CD4-positive, alpha-beta T cell (primary cell): ENCODE data around the gene COG5. TPM values are rescaled to one million over a fixed set of nuclear protein-coding genes. Genes with fewer than 3 reads are reported as not detected.
"Not testable (repeated sequence)": the region's sequence is repeated elsewhere in the genome, so short reads cannot be mapped to it uniquely, and the experiment has no call there.

ENCODE experiments used
- ATAC-seq: fragments of 200-7000 bp; cut with Tn5 transposase; one replicate; pipeline ENCODE4 v1.10.0; 2022; ENCODE audit warnings: mild to moderate bottlenecking; ENCODE audit not compliant: poor library complexity
- CTCF ChIA-PET: fragments of 350-600 bp; sonication (Branson Sonifier 250); formaldehyde crosslinking; loops from one replicate; lab custom pipeline; 2021; ENCODE audit warnings: antibody characterized with exemption, inconsistent platforms; lab: Charles Lee
- POLR2A ChIA-PET: fragments of 350-600 bp; sonication (Branson Sonifier 250); formaldehyde crosslinking; loops from one replicate; lab custom pipeline; 2021; ENCODE audit warnings: antibody characterized with exemption, inconsistent platforms; lab: Charles Lee
- DNase-seq, 14 experiments: peaks; one replicate each; pipeline ENCODE4 v3.0.0-alpha.2; 2013 to 2020; ENCODE audit warnings: mixed read lengths in 2 of 14
- H3K27ac ChIP-seq, 2 donors: one replicate each; pipeline versions ENCODE4 v1.5.1 to v1.7.0; 2013; ENCODE audit warnings: low read length in 2 of 2, low read depth in 1 of 2, mild to moderate bottlenecking in 1 of 2
- H3K27me3 ChIP-seq, 2 experiments: 1 replicate in 1 of 2; 2 replicates in 1 of 2; pipeline versions ENCODE4 v1.6.1 to v1.7.0; 2013; ENCODE audit warnings: low read length in 2 of 2, control low read depth in 1 of 2, mild to moderate bottlenecking in 1 of 2, moderate library complexity in 1 of 2; ENCODE audit not compliant: insufficient read depth in 2 of 2, control insufficient read depth in 1 of 2
- H3K36me3 ChIP-seq: one replicate; pipeline ENCODE4 v1.6.1; 2013; ENCODE audit warnings: low read length, control low read depth; ENCODE audit not compliant: insufficient read depth
- H3K4me1 ChIP-seq: one replicate; pipeline ENCODE4 v1.6.1; 2013; ENCODE audit warnings: low read length, control low read depth; ENCODE audit not compliant: insufficient read depth
- H3K4me3 ChIP-seq: one replicate; pipeline ENCODE4 v1.5.1; 2013; ENCODE audit warnings: mild to moderate bottlenecking, low read length, moderate library complexity
- H3K9me3 ChIP-seq, 2 experiments: 1 replicate in 1 of 2; 2 replicates in 1 of 2; pipeline versions ENCODE4 v1.6.1 to v1.7.0; 2013; ENCODE audit warnings: low read length in 2 of 2, mild to moderate bottlenecking in 2 of 2, control low read depth in 1 of 2, moderate library complexity in 1 of 2; ENCODE audit not compliant: control insufficient read depth in 1 of 2, insufficient read depth in 1 of 2
- H3K27ac Mint-ChIP-seq: one replicate; pipeline ENCODE4 v1.8.0; 2020; ENCODE audit warnings: mixed read lengths
- H3K27me3 Mint-ChIP-seq: one replicate; pipeline ENCODE4 v1.8.0; 2021; ENCODE audit warnings: mixed read lengths
- H3K36me3 Mint-ChIP-seq: one replicate; pipeline ENCODE4 v1.8.0; 2021; ENCODE audit warnings: low read depth, mixed read lengths
- H3K4me1 Mint-ChIP-seq: one replicate; pipeline ENCODE4 v1.8.0; 2021; ENCODE audit warnings: low read depth, mixed read lengths
- H3K4me3 Mint-ChIP-seq: one replicate; pipeline ENCODE4 v1.8.0; 2020; ENCODE audit warnings: mild to moderate bottlenecking, mixed read lengths
- H3K9me3 Mint-ChIP-seq: one replicate; pipeline ENCODE4 v1.8.0; 2020; ENCODE audit warnings: mixed read lengths
- intact Hi-C, 2 experiments: fragments of 100-400 bp; cut with DNase I in 1 of 2; cut with micrococcal nuclease in 1 of 2; formaldehyde crosslinking; loops; one replicate each; pipeline versions ENCODE4 v1.15.1 to v1.9.0; 2023 to 2025; cut with DNase I, micrococcal nuclease
- total RNA-seq, 174 experiments: library from RNA in 2 of 174; stranded (reverse) in 2 of 174; gene quantifications; one replicate each; pipeline ENCODE4 v1.2.3 and lab custom pipeline; 2021 to 2026
- TF ChIP-seq, protein P1 (sequence below): fragments of 200-600 bp; IDR thresholded peaks from one replicate; pipeline ENCODE4 v1.8.0; 2022; ENCODE audit warnings: antibody characterized with exemption, mild to moderate bottlenecking

Gene COG5
- total RNA-seq, 2 experiments from 2014 or later: 43.4 to 44.5 TPM

DNA sequence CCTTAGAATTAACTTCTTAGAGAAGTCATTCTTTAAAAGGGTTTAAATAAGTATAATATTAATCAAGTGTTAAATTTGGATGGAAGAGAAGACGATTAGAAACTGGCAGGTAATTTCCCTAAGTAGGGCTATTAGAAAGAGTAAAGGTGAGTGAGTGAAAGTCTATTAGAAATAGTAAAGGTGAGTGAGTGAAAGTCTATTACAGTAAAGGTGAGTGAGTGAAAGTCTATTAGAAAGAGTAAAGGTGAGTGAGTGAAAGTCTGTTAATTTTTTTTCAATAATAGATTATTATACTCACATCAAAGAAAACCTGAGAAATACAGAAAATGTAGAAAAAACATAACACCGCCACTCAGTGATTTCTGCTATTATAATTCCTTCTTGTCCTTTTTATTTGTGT, 405.7 kb downstream of the COG5 start:
- no peaks in the 10 kb centered on the region for H3K4me1 ChIP-seq
- H3K4me3 Mint-ChIP-seq: no peak overlapping the region

GRCh38 chr7:107157091-107157490, 406.6 kb downstream of the COG5 start:
- Mint-ChIP-seq H3K4me3 (no peak overlapping the region), H3K9me3 (no peaks in the 10 kb centered on the region), H3K36me3 (no peaks in the 10 kb centered on the region), H3K27ac (no peak overlapping the region), H3K4me1 (no peaks in the 10 kb centered on the region), H3K27me3 (no peaks in the 10 kb centered on the region)
- H3K36me3 ChIP-seq: no peaks in the 10 kb centered on the region
- ChIA-PET POLR2A (interaction anchor here (0.9 kb wide), 1 partner anchor 10 kb away, joined by 3 read pairs; no protein-coding TSS in a partner anchor), CTCF (no interaction called here)
- no peak for ATAC-seq
- intact Hi-C loops: loop anchor here in 1 of 2 experiments (10.0 kb wide), 2 partner anchors 292 to 728 kb away; partner anchors contain the start of gene PIK3CG
- no peak overlapping the region for H3K27ac ChIP-seq
- TF ChIP-seq, protein P1, sequence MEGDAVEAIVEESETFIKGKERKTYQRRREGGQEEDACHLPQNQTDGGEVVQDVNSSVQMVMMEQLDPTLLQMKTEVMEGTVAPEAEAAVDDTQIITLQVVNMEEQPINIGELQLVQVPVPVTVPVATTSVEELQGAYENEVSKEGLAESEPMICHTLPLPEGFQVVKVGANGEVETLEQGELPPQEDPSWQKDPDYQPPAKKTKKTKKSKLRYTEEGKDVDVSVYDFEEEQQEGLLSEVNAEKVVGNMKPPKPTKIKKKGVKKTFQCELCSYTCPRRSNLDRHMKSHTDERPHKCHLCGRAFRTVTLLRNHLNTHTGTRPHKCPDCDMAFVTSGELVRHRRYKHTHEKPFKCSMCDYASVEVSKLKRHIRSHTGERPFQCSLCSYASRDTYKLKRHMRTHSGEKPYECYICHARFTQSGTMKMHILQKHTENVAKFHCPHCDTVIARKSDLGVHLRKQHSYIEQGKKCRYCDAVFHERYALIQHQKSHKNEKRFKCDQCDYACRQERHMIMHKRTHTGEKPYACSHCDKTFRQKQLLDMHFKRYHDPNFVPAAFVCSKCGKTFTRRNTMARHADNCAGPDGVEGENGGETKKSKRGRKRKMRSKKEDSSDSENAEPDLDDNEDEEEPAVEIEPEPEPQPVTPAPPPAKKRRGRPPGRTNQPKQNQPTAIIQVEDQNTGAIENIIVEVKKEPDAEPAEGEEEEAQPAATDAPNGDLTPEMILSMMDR: no peak
- no peak overlapping the region for H3K4me3 ChIP-seq
- no peaks in the 10 kb centered on the region for H3K9me3 ChIP-seq
- no peaks in the 10 kb centered on the region for H3K4me1 ChIP-seq
- H3K27me3 ChIP-seq: no peaks in the 10 kb centered on the region
- no peak for DNase-seq

More for the DNA sequence above, 405.7 kb downstream of the COG5 start:
- no peaks in the 10 kb centered on the region for H3K4me1 Mint-ChIP-seq
- ATAC-seq (no peak), DNase-seq (no peak)
- no peak overlapping the region for H3K27ac Mint-ChIP-seq
- ChIA-PET POLR2A (no interaction called here), CTCF (no interaction called here)
- TF ChIP-seq, protein P1: no peak
- Histone ChIP-seq H3K36me3 (no peaks in the 10 kb centered on the region), H3K4me3 (no peak overlapping the region), H3K27me3 (no peaks in the 10 kb centered on the region), H3K9me3 (no peaks in the 10 kb centered on the region), H3K27ac (no peak overlapping the region)
- H3K27me3 Mint-ChIP-seq: no peaks in the 10 kb centered on the region
- H3K9me3 Mint-ChIP-seq: no peaks in the 10 kb centered on the region
- H3K36me3 Mint-ChIP-seq: no peaks in the 10 kb centered on the region
- intact Hi-C loops: loop anchor here in 1 of 2 experiments (10.0 kb wide), 2 partner anchors 293 to 727 kb away; partner anchors contain the start of gene PIK3CG

GRCh38 chr7:107155726-107156125, 408.0 kb downstream of the COG5 start:
- ATAC-seq, H3K27ac ChIP-seq, H3K4me1 ChIP-seq, H3K4me1 Mint-ChIP-seq, H3K27me3 Mint-ChIP-seq, H3K9me3 Mint-ChIP-seq, H3K4me3 Mint-ChIP-seq, H3K36me3 ChIP-seq, POLR2A ChIA-PET, H3K4me3 ChIP-seq, DNase-seq, CTCF ChIA-PET, H3K27ac Mint-ChIP-seq, H3K36me3 Mint-ChIP-seq, H3K27me3 ChIP-seq, H3K9me3 ChIP-seq: not testable (repeated sequence)
- intact Hi-C loops: loop anchor here in 1 of 2 experiments (10.0 kb wide), 2 partner anchors 291 to 729 kb away; partner anchors contain the start of gene PIK3CG

- DNase-seq (no peak), ATAC-seq (no peak)
- ChIA-PET CTCF (no interaction called here), POLR2A (no interaction called here)
- no peak overlapping the region for H3K4me3 Mint-ChIP-seq
- Histone ChIP-seq H3K27me3 (no peaks in the 10 kb centered on the region), H3K4me1 (no peaks in the 10 kb centered on the region), H3K36me3 (no peaks in the 10 kb centered on the region), H3K4me3 (no peak overlapping the region), H3K27ac (no peak overlapping the region), H3K9me3 (no peaks in the 10 kb centered on the region)
- H3K27ac Mint-ChIP-seq: no peak overlapping the region
- H3K9me3 Mint-ChIP-seq: no peaks in the 10 kb centered on the region
- intact Hi-C loops: loop anchor here in 1 of 2 experiments (10.0 kb wide), 2 partner anchors 290 to 730 kb away; partner anchors contain the start of gene PIK3CG
- no peaks in the 10 kb centered on the region for H3K4me1 Mint-ChIP-seq
- no peaks in the 10 kb centered on the region for H3K27me3 Mint-ChIP-seq
- TF ChIP-seq, protein P1: no peak
- no peaks in the 10 kb centered on the region for H3K36me3 Mint-ChIP-seq
Measured at GRCh38 chr7:107154826-107155225, 408.9 kb downstream of the COG5 start.
